Muscle of leg (tissue), 16 donors: ENCODE measurements around the gene OFD1. TPM values are rescaled to one million over a fixed set of nuclear protein-coding genes. Genes with fewer than 3 reads are reported as not detected.

Experiments
- DNase-seq: peaks from one replicate; pipeline ENCODE4 v3.0.0; 2013
- H3K27ac ChIP-seq: one replicate; pipeline ENCODE4 v1.5.1; 2013; ENCODE audit warnings: mild to moderate bottlenecking, low read length, control low read depth
- H3K27me3 ChIP-seq: one replicate; pipeline ENCODE4 v1.6.1; 2013; ENCODE audit warnings: low read length; ENCODE audit not compliant: control insufficient read depth, insufficient read depth
- H3K36me3 ChIP-seq: one replicate; pipeline ENCODE4 v1.6.1; 2013; ENCODE audit warnings: low read length; ENCODE audit not compliant: control insufficient read depth, insufficient read depth
- H3K4me1 ChIP-seq: one replicate; pipeline ENCODE4 v1.6.1; 2013; ENCODE audit warnings: low read length; ENCODE audit not compliant: control insufficient read depth, insufficient read depth
- H3K4me3 ChIP-seq: one replicate; pipeline ENCODE4 v1.5.1; 2013; ENCODE audit warnings: low read length, control low read depth
- H3K9me3 ChIP-seq: replicated peaks from 2 replicates; pipeline ENCODE4 v1.6.1; 2013; ENCODE audit warnings: low read depth, low read length; ENCODE audit not compliant: control insufficient read depth
- WGBS: methylation state at CpG from one replicate; pipeline ENCODE4 v1.1.5; 2013; ENCODE audit warnings: missing lambda C conversion rate; ENCODE audit not compliant: insufficient coverage; 5-methylcytosine and 5-hydroxymethylcytosine counted together
- long read RNA-seq, 11 donors: transcript quantifications; one replicate each; lab custom pipeline, GENCODE V29; 2026
- polyA plus RNA-seq, 8 donors: library from polyadenylated mRNA; unstranded; fragments of 120-200 nt; gene quantifications; one replicate each; pipeline versions ENCODE4 v1.2.1 to v1.2.3, GENCODE V29; 2013; ENCODE audit warnings: inconsistent platforms in 1 of 8, low replicate concordance in 1 of 8; ENCODE audit not compliant: insufficient read length in 8 of 8, insufficient read depth in 1 of 8
- total RNA-seq: library from RNA; stranded (reverse); fragments of 120-200 nt; gene quantifications from one replicate; pipeline ENCODE4 v1.2.4, GENCODE V29; 2013

Gene OFD1
- total RNA-seq: 16.9 TPM
- 10 to 100 TPM; 14.1 to 24.5 (median 17.5) TPM for polyA plus RNA-seq
- long read RNA-seq, donor 1: 0 reads
- long read RNA-seq, donor 2, partial matches to known transcripts: 0 of 1 reads
- long read RNA-seq, donor 2, other reads (novel, unspliced or antisense): 0 of 1 reads
- long read RNA-seq, donor 3, partial matches to known transcripts: 0 of 3 reads
- long read RNA-seq, donor 3, other reads (novel, unspliced or antisense): 0 of 3 reads
- long read RNA-seq, donor 4, partial matches to known transcripts: 0 of 1 reads
- long read RNA-seq, donor 4, other reads (novel, unspliced or antisense): 0 of 1 reads
- long read RNA-seq, donor 5, partial matches to known transcripts: 7 of 11 reads
- long read RNA-seq, donor 5, other reads (novel, unspliced or antisense): 0 of 11 reads
- long read RNA-seq, donor 6, partial matches to known transcripts: 13 of 16 reads
- long read RNA-seq, donor 6, other reads (novel, unspliced or antisense): 0 of 16 reads
- long read RNA-seq, donor 7, partial matches to known transcripts: 0 of 1 reads
- long read RNA-seq, donor 7, other reads (novel, unspliced or antisense): 0 of 1 reads
- long read RNA-seq, donor 8, partial matches to known transcripts: 0 of 1 reads
- long read RNA-seq, donor 8, other reads (novel, unspliced or antisense): 0 of 1 reads
- long read RNA-seq, donor 9: 0 reads
- long read RNA-seq, donor 10, partial matches to known transcripts: 15 of 17 reads
- long read RNA-seq, donor 10, other reads (novel, unspliced or antisense): 0 of 17 reads
- long read RNA-seq, donor 11, partial matches to known transcripts: 5 of 5 reads
- long read RNA-seq, donor 11, other reads (novel, unspliced or antisense): 0 of 5 reads

- peak within 1 kb of the TSS; percentile 80 for H3K4me3 ChIP-seq
- H3K9me3 ChIP-seq: no peaks in the 10 kb centered on the region
- DNase-seq: peak; percentile 98
- H3K4me1 ChIP-seq: no peaks in the 10 kb centered on the region
- H3K36me3 ChIP-seq: peaks cover 3% of the 10 kb centered on the region
- H3K27me3 ChIP-seq: peaks cover 15% of the 10 kb centered on the region
- peak within 1 kb of the TSS; percentile 95 for H3K27ac ChIP-seq
- under 1% methylated on average over 71 of the region's 75 CpGs for WGBS
Observed at GRCh38 chrX:13734278-13735172, at the start of gene OFD1, which contains the start of gene TRAPPC2. OFD1 (plus strand) TSS chrX:13734748; CDS start chrX:13735072, 324 bp downstream. TRAPPC2 (minus strand) TSS chrX:13734620; CDS start chrX:13719963, 14,657 bp downstream.

DNA sequence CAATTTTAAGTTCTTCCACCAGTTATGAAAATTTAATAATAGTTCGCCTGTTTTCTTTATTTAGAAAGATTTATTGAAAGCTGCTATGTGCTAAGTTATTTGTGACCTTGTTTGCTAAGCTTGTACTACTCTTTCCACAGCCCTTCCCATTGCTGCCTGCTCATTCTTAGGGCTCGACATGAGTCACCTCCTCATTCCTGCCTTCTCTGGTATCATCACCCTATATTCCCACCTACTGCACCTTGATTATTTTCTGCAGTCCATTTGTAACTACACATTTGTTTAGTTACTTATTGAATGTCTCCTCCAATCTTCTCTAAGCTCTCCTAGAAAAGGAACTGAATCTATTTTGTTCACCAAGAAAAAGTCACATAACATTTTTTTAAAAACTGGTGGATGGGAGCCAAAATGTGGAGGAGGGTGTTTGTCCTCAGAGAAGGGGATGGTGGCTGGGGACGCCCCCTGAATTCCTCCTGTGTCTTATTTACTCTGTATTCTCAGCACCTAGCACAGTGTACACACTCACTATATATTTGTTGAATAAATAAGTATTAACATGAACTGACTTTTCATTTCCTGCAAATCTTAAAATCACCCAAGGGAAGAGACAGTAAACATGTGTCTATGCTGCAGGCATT, 49.3 kb upstream of the OFD1 start:
- Histone ChIP-seq H3K4me3 (no peak overlapping the region), H3K27me3 (peaks cover 30% of the 10 kb centered on the region), H3K36me3 (no peaks in the 10 kb centered on the region), H3K27ac (no peak overlapping the region), H3K9me3 (no peaks in the 10 kb centered on the region), H3K4me1 (no peaks in the 10 kb centered on the region)
- 33% methylated on average over 1 of the region's 3 CpGs for WGBS
- DNase-seq: no peak

DNA sequence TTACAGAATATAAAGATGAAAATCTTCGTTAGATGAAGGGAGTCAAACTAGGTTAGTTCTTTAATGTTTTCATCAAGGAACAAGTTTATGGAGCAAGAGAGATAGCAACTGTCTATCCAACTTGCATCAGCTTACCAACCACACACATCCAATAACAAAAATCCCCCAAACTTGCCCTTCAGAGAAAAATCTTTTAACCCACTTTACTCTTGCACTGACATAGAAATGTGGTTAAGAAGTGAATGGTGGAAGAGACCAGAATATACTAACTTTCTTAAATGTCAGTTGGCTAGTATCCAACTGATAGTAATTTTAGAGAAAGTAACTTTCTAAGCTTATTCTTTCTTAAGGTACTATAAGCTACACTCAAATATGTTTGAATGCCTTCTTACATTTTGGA, 47.3 kb upstream of the OFD1 start:
- H3K27me3 ChIP-seq: peaks cover 39% of the 10 kb centered on the region
- H3K27ac ChIP-seq: no peak overlapping the region
- no peaks in the 10 kb centered on the region for H3K36me3 ChIP-seq
- H3K9me3 ChIP-seq: no peaks in the 10 kb centered on the region
- no CpG with 5 or more reads among the region's 1 CpG for WGBS
- no peak overlapping the region for H3K4me3 ChIP-seq
- DNase-seq: no peak
- H3K4me1 ChIP-seq: peaks cover 4% of the 10 kb centered on the region

- no peak for DNase-seq
- no peaks in the 10 kb centered on the region for H3K9me3 ChIP-seq
- H3K27me3 ChIP-seq: peaks cover 38% of the 10 kb centered on the region
- 0% methylated on average over 8 of the region's 13 CpGs for WGBS
- peak overlapping the region; percentile 70 for H3K27ac ChIP-seq
- peaks cover 4% of the 10 kb centered on the region for H3K4me1 ChIP-seq
- H3K4me3 ChIP-seq: peak overlapping the region; percentile 75
- H3K36me3 ChIP-seq: no peaks in the 10 kb centered on the region
Observed at GRCh38 chrX:13688384-13688957, 46.1 kb upstream of the OFD1 start.

GRCh38 chrX:13688958-13689740, 45.4 kb upstream of the OFD1 start, which contains the start of gene RAB9A:
RAB9A (plus strand) TSS chrX:13689128; CDS start chrX:13708747, 19,619 bp downstream.
- Histone ChIP-seq H3K27ac (peak within 1 kb of the TSS; percentile 93), H3K4me3 (peak within 1 kb of the TSS; percentile 75), H3K9me3 (no peaks in the 10 kb centered on the region), H3K36me3 (no peaks in the 10 kb centered on the region), H3K27me3 (peaks cover 38% of the 10 kb centered on the region), H3K4me1 (peaks cover 4% of the 10 kb centered on the region)
- under 1% methylated on average over 61 of the region's 68 CpGs for WGBS
- peak; percentile 92 for DNase-seq

DNA sequence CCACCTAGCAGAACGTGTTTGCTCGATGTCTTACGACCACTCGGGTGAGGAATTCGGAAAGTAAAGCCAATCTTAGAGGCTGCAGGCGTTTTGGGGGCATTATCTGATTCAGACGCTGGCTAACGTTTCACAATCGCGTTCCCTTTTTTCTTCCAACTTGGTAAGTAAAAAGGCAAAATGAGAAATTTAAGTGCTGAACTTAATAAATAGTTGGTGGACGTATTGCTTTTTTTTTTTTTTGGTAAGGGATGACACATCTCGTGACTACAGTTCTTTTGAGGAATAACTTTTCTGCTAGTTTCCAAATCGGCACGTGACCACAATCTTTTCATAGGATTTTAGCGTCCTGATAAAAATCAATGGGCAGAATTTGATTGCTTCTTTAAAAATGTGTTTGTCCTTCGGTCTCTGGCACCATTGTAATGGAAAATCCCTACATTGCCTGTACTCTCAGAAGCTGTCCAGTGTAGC, 44.8 kb upstream of the OFD1 start:
- DNase-seq: peak; percentile 70

DNA sequence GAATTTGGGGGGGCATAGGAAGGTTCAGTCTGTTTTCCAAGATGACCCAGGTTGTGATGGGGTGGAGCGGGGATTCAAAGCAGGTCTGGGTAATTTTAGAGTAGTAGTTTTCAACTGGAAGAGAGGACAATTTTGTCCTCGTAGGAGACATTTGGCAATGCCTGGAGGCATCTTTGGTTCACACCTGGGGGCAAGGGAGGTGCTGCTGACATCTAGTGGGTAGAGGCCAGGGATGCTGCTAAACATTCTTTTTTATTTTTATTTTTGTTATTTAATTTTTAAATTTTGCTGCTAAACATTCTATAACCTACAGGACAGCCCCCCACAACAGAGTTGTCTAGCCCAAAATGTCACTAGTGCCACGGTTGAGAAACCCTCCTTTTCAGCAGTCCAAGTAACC, 43.7 kb upstream of the OFD1 start:
- no peak overlapping the region for H3K4me3 ChIP-seq
- no peaks in the 10 kb centered on the region for H3K9me3 ChIP-seq
- H3K27me3 ChIP-seq: peaks cover 39% of the 10 kb centered on the region
- peaks cover 11% of the 10 kb centered on the region for H3K4me1 ChIP-seq
- DNase-seq: no peak
- WGBS: 68% methylated on average over 2 of the region's 3 CpGs
- H3K36me3 ChIP-seq: no peaks in the 10 kb centered on the region
- no peak overlapping the region for H3K27ac ChIP-seq

More for the DNA sequence above, 44.8 kb upstream of the OFD1 start:
- H3K4me3 ChIP-seq: peak overlapping the region; percentile 75
- H3K36me3 ChIP-seq: no peaks in the 10 kb centered on the region
- no peaks in the 10 kb centered on the region for H3K9me3 ChIP-seq
- peak overlapping the region; percentile 93 for H3K27ac ChIP-seq
- H3K4me1 ChIP-seq: peaks cover 8% of the 10 kb centered on the region
- H3K27me3 ChIP-seq: peaks cover 41% of the 10 kb centered on the region
- WGBS: 0% methylated on average over 7 of the region's 16 CpGs

- H3K27me3 ChIP-seq: peaks cover 44% of the 10 kb centered on the region
- no peak overlapping the region for H3K4me3 ChIP-seq
- WGBS: 64% methylated on average over 3 of the region's 7 CpGs
- no peak overlapping the region for H3K27ac ChIP-seq
- H3K36me3 ChIP-seq: no peaks in the 10 kb centered on the region
- H3K4me1 ChIP-seq: peaks cover 11% of the 10 kb centered on the region
- no peak for DNase-seq
- no peaks in the 10 kb centered on the region for H3K9me3 ChIP-seq
Observed at GRCh38 chrX:13691841-13692371, 42.6 kb upstream of the OFD1 start.
